LNCAP (cell line): ENCODE measurements around the gene DCTN1.

Experiments used
- CTCF ChIP-seq: fragments of 450-650 bp; IDR thresholded peaks from 2 replicates; pipeline ENCODE4 v1.5.1; 2017; ENCODE audit warnings: mild to moderate bottlenecking

Gene DCTN1

GRCh38 chr2:74387346-74387745 is 7.2 kb upstream of the DCTN1 start:
- no peak for TF ChIP-seq CTCF

- no peak for TF ChIP-seq CTCF
Observed at GRCh38 chr2:74385396-74385795, 5.3 kb upstream of the DCTN1 start.

DNA sequence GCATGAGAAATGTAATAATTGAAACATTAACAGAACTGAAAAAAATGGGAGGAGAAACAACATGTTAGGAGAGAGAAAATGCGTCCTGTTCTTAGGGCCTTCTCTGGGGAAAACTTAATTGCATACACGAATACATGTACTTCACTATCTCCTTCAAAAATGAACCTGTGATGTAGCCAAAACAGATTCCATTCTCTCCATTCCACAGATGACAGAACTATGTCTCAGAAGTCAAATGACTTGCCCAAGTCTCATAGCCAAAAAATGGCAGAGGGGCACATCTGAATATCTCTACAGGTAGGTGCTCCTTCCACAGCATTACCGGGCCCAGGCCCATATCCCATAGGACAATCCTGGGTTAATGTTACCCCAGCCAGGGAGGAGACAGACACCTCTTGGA is 3.9 kb upstream of the DCTN1 start:
- TF ChIP-seq CTCF = no peak

GRCh38 chr2:74383254-74383653 is 3.1 kb upstream of the DCTN1 start:
- TF ChIP-seq CTCF = no peak

GRCh38 chr2:74381751-74382150 is 1.6 kb upstream of the DCTN1 start:
- TF ChIP-seq CTCF = no peak

- no peak for TF ChIP-seq CTCF
Observed at GRCh38 chr2:74378007-74378406, 2.1 kb downstream of the DCTN1 start.

- TF ChIP-seq CTCF = no peak
Observed at GRCh38 chr2:74375838-74376237, 4.3 kb downstream of the DCTN1 start.

- TF ChIP-seq CTCF = no peak
Observed at GRCh38 chr2:74374509-74375205, 5.5 kb downstream of the DCTN1 start.
